Inflammatory macrophage treated with lipopolysaccharide for 4 hours (primary cell): ENCODE results near the gene FXYD6.

ENCODE experiments used
- DNase-seq: peaks from one replicate; pipeline ENCODE4 v3.0.0-alpha.2; 2020

FXYD6 gene

GRCh38 chr11:117883063-117883462 is 6.6 kb upstream of the FXYD6 start:
- DNase-seq: no peak

DNA sequence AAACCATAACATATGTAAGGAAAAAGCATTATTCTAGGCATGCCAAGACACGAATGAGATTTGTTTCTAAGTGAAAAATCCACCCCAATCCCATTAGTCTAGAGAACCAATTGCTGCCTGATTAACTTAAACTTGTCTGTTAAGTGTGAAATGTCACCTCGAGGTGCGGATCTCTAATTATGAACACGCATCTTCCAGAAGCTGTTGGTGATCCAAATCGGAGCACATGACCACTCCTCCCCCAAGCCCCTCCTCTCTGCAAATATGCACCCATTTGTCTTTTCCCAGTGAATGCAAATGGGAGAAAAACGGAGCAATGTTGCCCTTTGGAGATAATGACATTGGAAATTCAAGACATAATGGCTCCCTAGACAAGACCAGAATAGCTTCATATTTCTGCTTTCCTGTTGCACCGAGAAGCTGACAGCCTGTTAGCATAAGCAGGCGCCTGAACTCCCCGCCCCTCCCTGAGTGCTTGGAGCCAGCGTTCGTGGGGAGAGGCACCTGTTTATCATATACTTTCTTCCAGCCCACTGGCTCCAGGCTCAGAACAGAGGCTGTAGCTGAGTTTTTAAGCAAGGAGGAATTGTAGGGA is 6.0 kb upstream of the FXYD6 start:
- DNase-seq: no peak

GRCh38 chr11:117881217-117881616 is 4.8 kb upstream of the FXYD6 start:
- DNase-seq: no peak

GRCh38 chr11:117879516-117880480 is 3.3 kb upstream of the FXYD6 start:
- no peak for DNase-seq

DNA sequence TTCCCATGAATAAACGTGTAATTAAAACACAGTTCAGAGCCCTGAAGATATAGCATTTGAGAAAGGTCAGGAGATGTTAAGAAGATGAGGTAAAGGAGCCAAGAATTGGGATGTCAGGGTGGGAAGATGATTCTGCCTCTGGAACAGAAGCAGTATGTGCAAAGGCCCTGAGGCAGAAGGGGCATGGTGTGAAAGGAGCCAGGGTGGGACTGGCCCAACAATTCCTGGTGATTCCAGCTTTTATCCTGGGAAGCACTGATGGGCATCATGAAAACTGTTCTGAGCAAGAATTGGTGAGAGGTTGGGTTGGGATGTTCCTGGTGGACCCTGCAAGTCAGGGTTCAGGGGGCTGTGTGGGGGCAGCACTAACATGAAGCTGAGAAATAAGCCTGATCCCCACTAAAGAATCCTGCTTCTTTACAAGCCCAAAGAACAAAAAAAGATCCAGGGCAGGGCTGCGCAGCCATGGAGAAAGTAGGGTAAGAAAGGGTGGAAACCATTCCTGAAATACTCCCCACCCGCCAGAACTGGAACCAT is 2.5 kb upstream of the FXYD6 start:
- DNase-seq: no peak

DNA sequence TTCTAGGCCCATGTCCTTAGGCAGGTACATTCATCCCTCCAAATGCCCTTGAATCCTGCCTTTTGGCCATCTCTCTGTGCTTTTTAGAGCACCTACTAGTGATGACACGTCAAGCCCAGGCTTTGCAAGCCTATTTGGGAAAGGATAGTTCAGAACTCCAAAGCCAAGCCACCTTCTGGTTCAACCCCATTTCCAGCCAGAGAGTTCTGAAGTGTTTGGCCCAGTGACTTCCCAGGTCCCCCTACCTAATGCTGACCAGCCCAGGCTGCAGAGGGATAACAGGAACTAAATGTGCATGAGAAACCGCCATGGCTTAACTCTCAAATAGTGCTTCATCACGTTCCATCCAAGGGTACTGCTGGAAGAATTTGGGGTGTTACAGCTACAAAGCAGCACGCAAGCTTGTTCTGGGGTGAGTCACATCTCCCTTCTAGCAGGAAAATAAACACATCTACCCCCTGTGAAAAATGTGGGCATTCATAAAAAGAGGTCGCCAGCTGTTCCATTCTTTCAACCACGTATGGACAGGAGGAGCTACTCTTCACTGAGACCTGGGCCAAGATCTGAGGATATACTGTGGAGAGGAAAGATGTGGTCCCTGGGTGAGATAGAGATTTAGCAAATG is 2.0 kb upstream of the FXYD6 start:
- no peak for DNase-seq

DNA sequence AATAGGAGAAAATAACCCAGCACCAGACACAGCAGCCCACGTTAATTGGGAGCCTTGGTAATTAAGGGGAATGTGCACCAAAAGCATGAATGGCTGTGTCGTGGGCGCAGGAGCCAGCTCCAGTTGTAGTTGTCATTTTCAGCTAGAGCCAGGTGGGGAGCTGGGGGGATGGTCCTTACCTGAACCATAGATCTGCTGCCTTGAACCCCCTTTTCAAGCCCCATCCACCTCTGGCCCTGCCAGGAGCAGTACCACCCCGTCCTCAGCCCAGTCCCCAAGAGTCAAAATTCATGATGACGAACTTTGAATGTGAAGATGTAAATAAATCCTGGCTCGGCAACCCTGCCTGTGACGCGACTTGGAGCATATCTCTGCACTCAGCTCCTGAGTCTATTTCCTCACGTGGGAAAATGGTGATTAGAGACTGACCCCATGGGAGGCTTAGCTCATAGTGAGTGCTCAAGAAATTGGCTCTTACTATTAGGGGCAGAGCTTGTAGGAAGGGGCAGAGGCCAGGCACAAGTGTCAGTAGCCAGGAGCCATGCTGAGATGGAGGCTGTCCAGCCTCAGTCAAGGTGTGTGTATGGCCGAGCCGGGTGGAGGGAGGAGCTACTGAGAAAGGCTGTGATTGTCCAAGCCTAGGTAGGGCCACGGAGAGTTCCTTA is 794 bp upstream of the FXYD6 start:
- DNase-seq: no peak

DNA sequence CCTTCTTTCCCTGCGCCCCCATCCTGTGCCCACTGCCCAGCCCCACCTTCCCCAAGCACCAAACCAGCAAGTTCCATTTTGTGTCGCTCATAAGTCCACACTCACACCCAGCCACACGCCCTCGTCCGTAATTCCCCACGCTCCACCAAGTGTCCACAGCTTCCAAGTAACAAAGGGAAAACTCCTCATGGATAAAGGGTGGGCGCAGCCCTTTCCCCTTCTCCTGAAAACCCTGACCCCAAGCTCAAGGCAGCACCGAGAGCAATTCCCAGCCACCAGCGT is 458 bp downstream of the FXYD6 start:
- DNase-seq: no peak

GRCh38 chr11:117875382-117876058 is 938 bp downstream of the FXYD6 start:
- DNase-seq: no peak

- no peak for DNase-seq
Measured at GRCh38 chr11:117874910-117875381, 1.5 kb downstream of the FXYD6 start.

DNA sequence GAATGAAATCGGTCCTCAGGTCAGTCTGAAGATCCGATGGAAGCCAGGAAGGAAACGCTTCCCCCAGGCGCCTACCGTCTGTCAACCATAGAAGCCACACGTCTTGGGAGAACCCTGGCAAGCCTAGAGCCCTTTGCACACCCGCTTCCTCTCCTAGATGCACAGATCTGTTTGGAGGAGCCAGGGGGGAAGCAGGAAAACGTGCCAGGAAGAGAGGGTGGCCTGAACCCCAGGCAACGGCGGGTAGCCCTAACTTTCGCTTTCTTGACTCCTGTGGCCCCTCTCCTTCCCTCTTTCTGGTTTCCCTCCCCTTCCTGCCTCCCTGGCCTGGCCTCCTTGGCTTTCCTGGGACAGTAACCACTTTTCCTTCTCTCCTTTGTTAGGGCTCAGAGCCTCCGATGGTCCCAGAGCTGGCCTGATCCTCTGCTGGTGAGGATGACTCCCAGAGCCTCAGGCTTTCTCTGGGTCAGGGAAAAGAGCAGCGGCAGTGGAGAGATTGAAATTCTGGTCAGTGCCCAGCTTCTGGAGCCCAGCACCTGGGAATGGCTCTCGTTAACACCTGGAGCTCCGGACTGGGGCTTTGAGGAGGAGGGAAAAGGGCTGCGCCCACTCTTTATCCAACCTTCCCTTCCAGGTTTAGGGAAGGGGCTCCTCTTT is 2.1 kb downstream of the FXYD6 start:
- no peak for DNase-seq

GRCh38 chr11:117873828-117874125 is 2.7 kb downstream of the FXYD6 start:
- DNase-seq: no peak

DNA sequence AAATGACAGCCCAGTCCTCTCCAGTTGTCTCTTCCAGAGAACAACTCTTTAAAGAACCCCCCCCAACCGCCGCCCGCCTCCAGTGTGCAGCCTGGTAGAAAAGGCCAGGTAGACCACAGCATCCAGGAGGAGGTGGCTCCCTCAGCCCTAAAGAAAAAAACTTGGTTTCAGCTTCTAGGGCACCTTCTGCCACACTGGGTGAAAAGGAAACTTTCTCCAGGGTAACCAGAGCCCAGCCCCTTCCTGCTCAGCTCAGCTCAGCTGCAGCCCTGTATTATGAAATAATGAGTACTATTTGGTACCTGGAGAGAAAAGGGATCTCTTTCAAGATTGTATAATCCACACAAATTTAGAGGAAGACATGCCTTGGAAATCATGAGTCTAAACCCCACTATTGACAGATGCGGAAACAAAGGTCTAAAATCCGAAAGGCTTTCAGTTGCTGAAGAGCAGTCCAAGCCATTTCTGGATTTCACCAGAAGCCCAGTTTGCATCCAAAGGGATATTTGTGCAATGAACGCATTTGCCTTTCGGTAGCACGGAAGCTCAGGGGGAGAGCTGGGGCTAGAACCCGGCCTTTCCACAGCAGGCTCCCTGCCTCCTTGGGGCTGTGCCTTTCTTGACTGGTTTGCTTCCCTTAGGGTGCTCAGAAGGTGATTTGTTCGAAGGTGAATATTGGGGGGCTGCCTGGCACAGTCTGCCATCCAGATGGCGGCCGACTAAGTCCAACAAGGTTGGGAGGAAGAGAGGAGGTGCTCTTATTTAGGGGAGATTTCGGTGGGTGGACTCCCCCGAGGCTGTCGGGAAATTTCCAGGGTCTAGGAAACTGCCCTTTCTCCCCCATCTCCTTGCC is 3.3 kb downstream of the FXYD6 start:
- DNase-seq: no peak

DNA sequence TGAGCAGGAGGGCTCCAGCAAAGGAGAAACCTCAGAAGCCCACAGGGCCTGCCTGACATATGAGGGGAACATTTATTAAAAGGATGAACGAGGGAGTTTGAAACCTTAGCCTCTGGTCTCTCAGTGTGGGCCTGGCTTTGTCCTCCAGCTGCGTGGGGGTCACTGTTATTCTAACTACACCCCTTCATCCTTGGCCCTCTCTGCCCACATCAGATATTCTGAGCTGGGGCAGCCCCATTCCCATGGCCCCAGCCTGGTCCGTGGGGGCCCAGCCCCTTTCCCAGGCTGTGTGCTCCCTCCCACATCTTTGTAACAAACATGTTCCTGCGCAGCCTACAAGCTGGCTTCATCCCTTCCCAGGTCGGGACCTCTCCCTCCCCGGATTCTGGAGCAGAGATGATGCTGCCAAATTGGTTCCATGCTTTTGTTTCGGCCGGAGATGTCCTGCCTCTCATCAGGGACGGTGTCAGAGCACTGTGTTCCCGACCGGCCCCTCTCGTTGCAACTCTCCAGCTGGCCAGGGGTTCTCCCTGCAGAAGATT is 4.0 kb downstream of the FXYD6 start:
- DNase-seq: no peak

DNA sequence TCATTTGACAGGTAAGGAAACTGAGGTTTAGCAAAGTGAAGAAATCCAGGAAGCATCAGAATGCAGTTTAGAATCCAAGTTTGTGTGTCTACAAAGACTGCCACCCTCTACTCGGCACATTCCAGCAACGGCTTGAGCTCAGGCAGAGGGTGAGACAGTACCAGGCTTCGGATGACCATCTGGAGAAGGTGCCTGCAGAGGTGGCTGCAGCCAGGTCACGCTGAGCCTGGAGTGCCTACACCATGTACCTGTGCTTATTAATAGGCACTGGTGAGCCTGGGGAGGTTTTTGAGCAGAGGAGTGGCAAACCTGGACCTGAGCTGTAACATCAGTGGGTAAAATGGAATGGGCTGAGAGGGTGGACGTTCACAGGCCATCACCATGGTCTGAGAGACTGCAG is 4.7 kb downstream of the FXYD6 start:
- DNase-seq: no peak

- no peak for DNase-seq
Measured at GRCh38 chr11:117871160-117871559, 5.3 kb downstream of the FXYD6 start.

DNA sequence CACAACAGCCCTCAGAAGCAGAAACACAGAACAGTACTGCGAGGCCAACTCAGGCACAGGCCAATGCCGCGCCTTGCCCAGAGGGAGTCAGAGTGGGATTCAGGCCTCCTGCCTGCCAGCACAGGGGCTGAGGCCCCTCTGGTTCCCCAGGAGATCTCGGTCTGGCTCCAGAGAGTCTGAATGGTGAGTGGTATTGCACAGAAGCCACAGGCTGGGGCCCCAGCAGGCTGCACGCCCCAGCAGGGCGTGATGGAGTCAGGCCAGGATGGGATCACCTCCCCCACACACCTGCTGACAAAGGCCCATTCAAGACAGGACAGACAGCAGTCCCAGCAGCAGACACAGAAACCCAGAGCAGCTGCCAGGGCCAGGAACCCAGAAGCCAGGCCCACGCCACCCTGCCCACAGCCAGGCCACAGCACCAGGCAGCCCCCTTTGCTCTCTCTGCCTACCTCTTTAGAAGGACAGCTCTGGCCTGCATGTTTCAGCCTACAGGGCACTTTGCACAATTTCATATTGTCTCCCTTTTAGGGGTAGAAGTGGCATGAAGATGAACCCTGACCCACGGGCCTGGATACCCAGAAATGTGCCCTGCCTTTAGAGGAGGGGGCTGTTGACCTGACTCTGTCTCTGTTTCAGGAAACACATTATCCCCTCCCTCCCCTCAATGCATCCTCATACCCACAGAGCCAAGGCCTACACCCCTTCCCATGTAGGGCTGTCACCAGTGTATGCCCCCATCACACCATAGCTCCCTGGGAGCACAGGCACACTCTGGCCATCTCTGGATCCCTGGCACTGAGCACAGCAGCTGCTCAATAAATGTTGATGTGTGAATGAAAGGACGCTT is 6.1 kb downstream of the FXYD6 start:
- DNase-seq: no peak

- DNase-seq: no peak
Measured at GRCh38 chr11:117869604-117870003, 6.9 kb downstream of the FXYD6 start.

- DNase-seq: no peak
Measured at GRCh38 chr11:117868815-117869561, 7.5 kb downstream of the FXYD6 start.
